AG08396 (cell line): Measurements from ENCODE around the gene MYBBP1A.

Source experiments
- DNase-seq: peaks from one replicate; pipeline ENCODE4 v3.0.0; 2012; ENCODE audit warnings: low spot score, mixed read lengths

MYBBP1A gene

GRCh38 chr17:4572131-4572530 lies 16.9 kb upstream of the MYBBP1A start:
- DNase-seq, result no peak

GRCh38 chr17:4569591-4569990 lies 14.4 kb upstream of the MYBBP1A start:
- DNase-seq, result no peak

GRCh38 chr17:4566785-4567184 lies 11.6 kb upstream of the MYBBP1A start:
- peak; percentile 78 for DNase-seq

- DNase-seq, result peak; percentile 81
These were observed 10.3 kb upstream of the MYBBP1A start for GRCh38 chr17:4565209-4566141.

GRCh38 chr17:4562015-4562969 lies 7.1 kb upstream of the MYBBP1A start:
- DNase-seq, result no peak

- DNase-seq, result no peak
These were observed 5.7 kb upstream of the MYBBP1A start for GRCh38 chr17:4560837-4561256.

GRCh38 chr17:4560421-4560820 lies 5.2 kb upstream of the MYBBP1A start, which contains the start of gene GGT6:
GGT6 (minus strand) TSS chr17:4560577; CDS start chr17:4560521, 56 bp downstream.
- no peak for DNase-seq

- no peak for DNase-seq
These were observed 4.8 kb upstream of the MYBBP1A start for GRCh38 chr17:4559966-4560365.

GRCh38 chr17:4559139-4559791 lies 4.1 kb upstream of the MYBBP1A start:
- no peak for DNase-seq

GRCh38 chr17:4558347-4558971 lies 3.3 kb upstream of the MYBBP1A start:
- DNase-seq, result no peak

GRCh38 chr17:4557626-4558346 lies 2.6 kb upstream of the MYBBP1A start:
- no peak for DNase-seq

- no peak for DNase-seq
These were observed 1.8 kb upstream of the MYBBP1A start for GRCh38 chr17:4556996-4557395.

- DNase-seq, result no peak
These were observed 932 bp upstream of the MYBBP1A start for GRCh38 chr17:4555873-4556759.

- no peak for DNase-seq
These were observed 665 bp downstream of the MYBBP1A start for GRCh38 chr17:4554441-4554996.

GRCh38 chr17:4553669-4554068 lies 1.5 kb downstream of the MYBBP1A start:
- no peak for DNase-seq

GRCh38 chr17:4551796-4552525 lies 3.2 kb downstream of the MYBBP1A start:
- DNase-seq, result no peak

GRCh38 chr17:4551141-4551540 lies 4.0 kb downstream of the MYBBP1A start:
- DNase-seq, result no peak

GRCh38 chr17:4550534-4551039 lies 4.6 kb downstream of the MYBBP1A start:
- DNase-seq, result no peak
